RKO (cell line): Measurements from ENCODE around the gene ECHS1.
A peak's percentile ranks its signal among the peaks of the same experiment; 100 is the strongest.
"Not testable (repeated sequence)": the region's sequence is repeated elsewhere in the genome, so short reads cannot be mapped to it uniquely, and the experiment has no call there.

Experiments used
- DNase-seq: peaks from one replicate; pipeline ENCODE4 v3.0.0-alpha.2; 2016; ENCODE audit warnings: low spot score

The ECHS1 gene

GRCh38 chr10:133399123-133399601 lies 26.0 kb upstream of the ECHS1 start:
- DNase-seq = no peak

GRCh38 chr10:133397938-133398337 lies 24.8 kb upstream of the ECHS1 start:
- DNase-seq = peak; percentile 40

GRCh38 chr10:133396035-133396624 lies 23.0 kb upstream of the ECHS1 start:
- no peak for DNase-seq

GRCh38 chr10:133394801-133395221 lies 21.7 kb upstream of the ECHS1 start:
- peak; percentile 39 for DNase-seq

GRCh38 chr10:133394064-133394663 lies 21.0 kb upstream of the ECHS1 start, which contains the start of gene MTG1:
MTG1 (plus strand) TSS chr10:133394157; CDS start chr10:133394221, 64 bp downstream.
- DNase-seq = peak; percentile 93

GRCh38 chr10:133393401-133394063 lies 20.4 kb upstream of the ECHS1 start:
- DNase-seq = no peak

GRCh38 chr10:133391761-133392518 lies 18.8 kb upstream of the ECHS1 start:
- DNase-seq = no peak

- DNase-seq = no peak
Measured at GRCh38 chr10:133391249-133391635, 18.1 kb upstream of the ECHS1 start.

- no peak for DNase-seq
Measured at GRCh38 chr10:133390597-133391248, 17.6 kb upstream of the ECHS1 start.

- no peak for DNase-seq
Measured at GRCh38 chr10:133388973-133389818, 16.0 kb upstream of the ECHS1 start.

- DNase-seq = peak; percentile 27
Measured at GRCh38 chr10:133388236-133388972, 15.2 kb upstream of the ECHS1 start.

GRCh38 chr10:133386951-133387350 lies 13.8 kb upstream of the ECHS1 start:
- not testable (repeated sequence) for DNase-seq

- DNase-seq = no peak
Measured at GRCh38 chr10:133385214-133385613, 12.1 kb upstream of the ECHS1 start.

GRCh38 chr10:133384071-133384470 lies 10.9 kb upstream of the ECHS1 start:
- no peak for DNase-seq

- no peak for DNase-seq
Measured at GRCh38 chr10:133383551-133383950, 10.4 kb upstream of the ECHS1 start.

- no peak for DNase-seq
Measured at GRCh38 chr10:133381036-133381435, 7.9 kb upstream of the ECHS1 start.

GRCh38 chr10:133379801-133380666 lies 6.9 kb upstream of the ECHS1 start:
- DNase-seq = no peak

GRCh38 chr10:133379152-133379800 lies 6.1 kb upstream of the ECHS1 start, which contains the start of gene PAOX:
PAOX (plus strand) TSS chr10:133379262; CDS start chr10:133379317, 55 bp downstream.
- peak; percentile 47 for DNase-seq
